Stimulated activated CD8-positive, alpha-beta memory T cell treated with anti-CD3 and anti-CD28 coated beads, Interleukin-12 subunit alpha, Interleukin-12 subunit beta, amount 100 ng/mL, for 24 hours (primary cell): ENCODE data around the gene RBBP9.
"Not testable (repeated sequence)": the region's sequence is repeated elsewhere in the genome, so short reads cannot be mapped to it uniquely, and the experiment has no call there.

ENCODE experiments used
- DNase-seq: peaks from one replicate; pipeline ENCODE4 v3.0.0-alpha.2; 2020; ENCODE audit errors: extremely low read depth

Gene RBBP9

DNA sequence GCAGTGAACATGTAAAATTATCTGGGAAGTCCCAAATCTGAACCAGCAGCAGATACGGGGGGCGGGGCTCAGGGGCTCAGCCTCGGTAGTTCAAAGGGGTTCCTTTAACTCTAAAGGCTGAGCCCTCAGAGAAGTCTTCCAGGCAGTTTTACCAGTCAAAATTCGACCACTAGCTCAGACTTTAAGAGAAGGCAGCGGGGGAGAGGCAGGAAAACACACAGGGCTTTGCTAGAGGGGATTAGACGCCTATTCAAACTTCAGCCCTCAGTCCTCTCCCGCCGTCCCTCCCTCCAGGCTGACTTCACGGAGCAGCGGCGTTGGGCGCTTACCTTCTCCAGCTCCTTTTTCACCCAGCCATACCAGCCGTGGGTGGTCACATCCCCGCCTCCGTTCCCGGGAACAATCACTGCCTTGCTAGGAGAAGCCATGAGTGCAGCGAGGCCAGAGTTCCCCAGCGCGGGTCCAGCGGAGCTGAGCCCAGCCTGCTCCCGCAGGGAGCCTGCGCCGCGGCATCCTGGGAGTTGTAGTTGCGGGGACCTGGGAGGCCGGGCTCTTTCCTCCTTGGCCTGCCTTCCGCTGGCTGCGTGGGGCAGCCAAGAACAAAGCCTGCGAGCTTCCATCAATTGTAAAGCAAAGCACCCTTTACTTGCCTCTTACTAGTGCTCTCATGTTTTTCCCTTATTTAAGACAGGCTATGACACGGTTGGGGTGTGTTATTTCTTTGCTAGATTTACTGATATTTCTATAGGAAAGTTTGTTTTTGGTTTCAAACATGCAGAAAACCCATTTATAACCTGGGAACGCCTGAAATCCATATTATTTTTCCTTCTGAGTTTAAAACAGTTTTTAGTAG, at the start of gene RBBP9:
Gene RBBP9, minus strand, starts transcription at position 486 of the 853 bp plus-strand sequence. Its CDS starts 58 bp downstream, at position 428.
- peak; percentile 47 for DNase-seq

DNA sequence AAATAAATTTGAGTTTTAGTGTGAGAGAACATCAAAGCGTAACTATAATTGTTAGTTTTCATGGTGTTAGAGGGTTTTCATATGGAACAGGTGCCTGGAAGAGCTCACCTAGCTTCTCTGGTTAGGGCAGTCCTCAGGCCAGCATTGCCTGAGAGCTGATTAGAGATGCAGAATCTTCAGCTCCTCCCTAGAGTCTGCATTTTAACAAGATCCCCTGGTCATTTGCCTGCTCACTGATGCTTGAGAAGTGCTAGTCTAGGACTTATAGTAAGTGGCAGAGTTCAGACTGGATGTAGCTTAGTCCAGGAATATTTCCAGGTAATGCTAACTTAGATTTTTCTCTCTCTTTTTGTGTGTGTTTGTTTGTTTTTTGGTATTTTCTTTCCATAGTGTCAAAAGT, 48.5 kb upstream of the RBBP9 start:
- no peak for DNase-seq

DNA sequence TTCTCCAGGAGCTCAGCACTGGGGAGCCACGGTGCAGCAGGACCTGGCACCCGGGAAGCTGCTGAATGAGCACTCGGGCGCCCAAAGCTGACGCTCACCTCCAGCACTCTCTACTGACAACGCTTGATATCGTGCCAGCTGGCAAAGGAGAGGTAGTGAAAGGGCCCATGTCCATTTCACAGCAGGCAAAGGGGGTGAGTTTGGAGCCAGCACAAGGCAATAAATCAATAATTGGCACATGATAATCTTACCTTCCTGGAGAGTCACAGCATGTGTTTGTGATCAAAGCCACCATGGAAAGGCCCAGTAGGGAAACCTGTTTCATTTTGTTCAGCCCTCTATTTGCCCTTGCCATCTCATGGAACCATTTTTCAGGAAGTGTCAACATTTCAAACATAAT, 46.9 kb upstream of the RBBP9 start:
- no peak for DNase-seq

DNA sequence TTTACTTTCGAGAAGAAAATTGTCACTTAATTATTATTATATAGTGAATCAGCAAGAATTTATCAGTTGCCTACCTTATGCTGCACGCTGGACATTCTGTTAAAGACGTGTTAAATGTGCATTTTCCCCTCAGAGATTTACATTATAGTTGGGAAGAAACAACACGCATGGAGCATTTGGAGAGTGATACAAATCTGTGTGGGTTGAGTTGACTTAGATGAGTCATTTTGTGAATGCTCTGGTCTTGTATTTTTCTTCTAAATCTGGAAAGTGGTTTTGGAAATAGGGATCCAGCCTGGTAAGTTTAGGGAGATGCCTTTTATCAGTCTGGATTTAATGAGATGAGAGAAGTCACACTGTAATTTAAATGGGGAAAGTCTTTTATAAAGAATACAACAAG, 46.2 kb upstream of the RBBP9 start:
- no peak for DNase-seq

DNA sequence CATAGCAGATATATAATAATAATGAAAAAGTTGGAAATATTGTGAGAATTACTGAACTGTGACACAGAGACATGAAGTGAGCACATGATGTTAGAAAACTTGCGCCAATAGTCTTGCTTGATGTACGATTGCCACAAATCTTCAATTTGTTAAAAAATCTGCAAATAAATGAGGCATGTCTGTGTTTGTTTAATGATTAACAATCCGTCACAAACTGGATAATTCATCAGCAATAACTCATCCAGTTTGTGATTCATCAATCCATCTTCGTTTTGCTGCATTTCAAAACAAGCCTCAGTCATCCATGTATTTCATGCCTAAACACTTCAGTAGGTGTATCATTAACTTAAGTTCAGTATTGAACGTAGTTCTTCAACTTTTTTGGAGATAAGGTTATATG, 44.7 kb upstream of the RBBP9 start:
- DNase-seq = no peak

DNA sequence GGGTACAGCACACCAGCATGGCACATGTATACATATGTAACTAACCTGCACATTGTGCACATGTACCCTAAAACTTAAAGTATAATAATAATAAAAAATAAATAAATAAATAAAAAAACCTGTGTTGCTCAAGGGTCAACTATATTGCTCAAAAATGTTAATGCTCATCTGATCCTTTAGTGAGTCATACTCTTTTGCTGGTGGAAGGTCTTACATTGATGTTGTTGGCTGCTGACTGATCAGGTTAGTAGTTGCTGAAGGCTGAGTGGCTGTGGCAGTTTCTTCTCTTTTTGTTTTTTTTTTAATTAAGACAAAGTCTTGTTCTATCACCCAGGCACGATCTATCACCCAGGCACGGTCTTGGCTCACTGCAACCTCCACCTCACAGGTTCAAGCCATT, 40.6 kb upstream of the RBBP9 start:
- no peak for DNase-seq

DNA sequence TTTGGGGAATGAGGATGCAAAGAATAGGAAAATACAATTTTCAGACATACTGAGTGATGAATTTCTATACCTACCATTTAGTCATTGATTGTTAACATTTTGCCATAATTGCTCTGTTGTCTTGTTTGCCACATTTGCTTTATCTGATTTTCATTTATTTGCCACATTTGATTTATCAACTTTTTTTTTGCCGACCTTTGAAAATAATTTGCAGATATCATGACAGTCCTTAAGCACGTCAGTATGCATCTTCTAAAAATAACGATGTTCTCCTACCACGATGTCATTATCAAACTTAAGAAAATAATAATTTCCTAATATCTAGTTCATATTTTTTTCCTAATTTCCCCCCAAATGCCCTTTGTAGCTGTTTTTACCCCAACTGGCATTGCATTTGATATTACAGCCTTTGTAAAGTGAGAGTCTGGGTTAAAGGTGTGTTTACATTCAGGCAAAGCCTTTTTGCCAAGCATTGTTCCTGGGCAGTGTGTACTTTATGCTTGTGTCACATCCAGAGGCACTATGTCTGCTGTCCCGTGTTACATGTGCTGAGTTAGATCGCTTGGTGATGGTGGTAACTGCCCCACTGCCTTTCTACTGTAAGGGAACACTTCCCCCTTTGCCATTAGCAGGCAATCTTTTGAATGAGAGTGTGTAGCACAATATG, 37.1 kb upstream of the RBBP9 start:
- DNase-seq = no peak

DNA sequence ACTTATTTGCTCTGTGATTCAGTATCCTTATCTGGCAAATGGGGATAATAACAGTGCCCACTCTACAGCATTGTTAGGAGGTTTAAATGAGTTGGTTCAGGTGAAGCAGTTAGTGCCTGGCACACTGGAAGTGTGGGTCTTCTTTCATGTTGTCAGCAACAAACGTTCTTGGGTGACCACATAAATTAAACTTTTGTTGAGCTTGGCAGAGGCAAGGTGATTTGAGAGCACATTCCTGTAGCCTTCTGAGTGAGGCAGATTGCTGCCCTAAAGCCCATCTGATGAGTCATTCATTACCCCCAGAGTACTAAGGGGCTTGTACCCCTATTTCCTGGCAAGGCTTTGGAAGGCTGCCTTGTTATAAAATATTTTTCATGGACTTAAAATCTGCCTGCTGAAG, 36.5 kb upstream of the RBBP9 start:
- no peak for DNase-seq

DNA sequence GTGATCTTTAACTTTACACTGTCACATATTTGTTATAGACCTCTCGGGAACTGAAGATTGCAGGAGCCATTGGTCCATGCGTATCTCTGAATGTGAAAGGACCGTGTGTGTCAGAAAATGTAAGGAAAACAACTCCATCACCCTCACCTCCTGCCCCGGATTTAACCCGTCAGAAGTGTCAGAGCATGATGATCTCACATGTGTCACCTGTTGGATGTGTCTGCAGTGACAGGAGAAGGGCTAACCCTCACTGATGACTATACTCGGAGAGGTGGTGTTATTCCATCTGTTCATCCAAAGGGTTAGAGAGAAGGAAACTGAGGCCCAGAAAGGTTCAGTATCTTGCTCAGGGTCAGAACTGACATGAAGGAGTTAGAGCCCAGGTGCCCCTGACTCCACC, 35.6 kb upstream of the RBBP9 start:
- DNase-seq = no peak

DNA sequence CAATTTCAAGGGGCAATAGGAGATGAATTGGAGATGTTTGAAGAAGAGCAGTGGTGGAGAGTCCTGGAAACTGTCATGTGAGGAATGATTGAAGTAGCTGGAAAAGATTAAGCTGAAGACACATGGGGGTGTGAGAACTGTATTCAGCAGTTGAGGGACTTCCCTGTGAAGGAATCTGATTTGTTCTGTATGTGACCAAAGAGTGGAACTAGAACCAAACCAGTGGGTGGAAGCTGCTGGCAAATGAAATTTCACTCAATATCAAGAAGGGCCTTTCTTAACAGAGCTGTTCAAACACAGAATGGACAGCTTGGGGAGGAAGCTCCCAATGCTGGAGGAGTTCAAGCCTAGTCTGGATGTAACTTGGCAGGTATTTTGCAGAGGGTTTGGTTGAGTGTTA, 32.0 kb upstream of the RBBP9 start:
- no peak for DNase-seq

DNA sequence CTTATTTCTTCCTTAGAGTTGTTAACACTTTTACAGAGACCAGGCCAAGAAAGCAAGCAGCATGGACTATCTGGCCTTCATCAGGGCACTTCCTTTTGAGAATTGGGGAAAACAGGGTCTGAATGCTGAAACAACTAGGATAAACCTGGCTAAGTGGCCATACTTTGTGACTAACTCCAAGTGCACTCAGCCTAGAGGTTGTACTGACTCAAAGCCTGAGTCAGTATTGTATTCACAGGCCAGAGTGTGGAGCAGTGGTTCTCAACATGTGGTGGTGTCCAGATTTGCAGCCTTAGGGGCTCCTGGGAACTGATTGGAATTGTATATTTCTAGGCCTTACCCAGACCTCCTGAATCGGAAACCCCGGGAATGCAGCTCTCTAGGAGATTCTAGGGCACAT, 30.8 kb upstream of the RBBP9 start:
- DNase-seq = no peak

DNA sequence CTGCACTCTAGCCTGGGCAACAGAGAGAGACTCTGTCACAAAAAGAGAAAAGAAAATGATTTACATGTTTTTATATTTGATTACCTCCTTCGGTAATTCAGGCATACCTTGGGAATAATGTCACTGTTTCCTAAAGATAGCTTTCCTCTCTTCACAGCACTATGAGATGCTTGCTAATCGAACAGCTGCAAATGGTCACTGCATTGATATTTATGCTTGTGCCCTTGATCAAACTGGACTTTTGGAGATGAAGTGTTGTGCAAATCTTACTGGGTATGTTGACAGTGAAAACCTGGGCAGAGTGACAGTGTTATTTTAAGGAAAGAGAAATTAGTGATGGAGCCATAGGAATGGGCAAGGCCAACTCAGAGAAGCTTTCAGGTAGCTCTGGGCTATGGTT, 30.3 kb upstream of the RBBP9 start:
- no peak for DNase-seq

DNA sequence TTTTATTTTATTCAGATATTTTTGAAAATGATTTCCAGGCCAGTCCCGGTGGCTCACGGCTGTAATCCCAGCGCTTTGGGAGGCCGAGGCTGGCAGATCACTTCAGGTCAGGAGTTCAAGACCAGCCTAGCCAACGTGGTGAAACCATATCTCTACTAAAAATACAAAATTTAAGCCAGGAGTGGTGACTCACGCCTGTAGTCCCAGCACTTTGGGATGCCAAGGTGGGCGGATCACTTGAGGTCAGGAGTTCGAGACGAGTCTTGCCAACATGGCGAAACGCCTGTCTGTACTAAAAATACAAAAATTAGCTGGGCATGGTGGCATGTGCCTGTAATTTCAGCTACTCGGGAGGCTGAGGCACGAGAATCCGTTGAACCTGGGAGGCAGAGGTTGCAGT, 29.7 kb upstream of the RBBP9 start:
- DNase-seq = not testable (repeated sequence)

DNA sequence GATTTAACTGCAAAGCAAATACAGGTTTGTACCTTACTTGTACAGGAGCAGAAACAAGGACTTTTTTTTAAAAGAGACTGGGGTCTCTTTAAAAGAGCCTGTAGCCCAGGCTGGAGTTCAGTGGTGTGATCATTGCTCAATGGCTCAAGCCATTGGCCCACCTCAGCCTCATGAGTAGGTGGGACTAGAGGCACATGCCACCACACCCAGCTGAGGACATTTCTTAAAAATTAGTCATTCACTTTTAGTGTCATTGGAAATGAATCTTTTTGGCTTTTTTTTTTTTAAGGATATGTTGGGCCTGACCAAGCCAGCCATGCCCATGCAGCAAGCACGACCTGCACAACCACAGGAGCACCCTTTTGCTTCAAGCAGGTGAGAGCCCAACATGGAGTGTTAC, 27.6 kb upstream of the RBBP9 start:
- no peak for DNase-seq

DNA sequence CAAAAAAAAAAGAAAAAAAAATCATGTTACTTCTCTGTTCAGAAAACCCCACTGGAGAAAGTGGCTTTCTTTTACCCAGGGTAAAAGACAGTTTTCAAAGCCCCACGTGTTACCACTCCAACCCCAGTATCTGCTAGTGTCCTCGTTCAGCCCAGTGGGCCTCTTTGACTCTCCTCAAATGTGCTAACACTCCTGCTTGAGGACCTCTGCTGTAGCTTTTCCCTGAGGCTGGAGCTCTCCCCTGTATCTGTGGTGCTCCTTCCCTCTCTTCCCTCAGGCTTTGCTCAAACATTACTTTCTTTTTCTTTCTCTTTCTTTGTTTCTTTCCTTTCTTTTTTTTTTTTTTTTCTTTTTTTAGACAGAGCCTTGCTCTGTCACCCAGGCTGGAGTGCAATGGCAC, 26.0 kb upstream of the RBBP9 start:
- no peak for DNase-seq

DNA sequence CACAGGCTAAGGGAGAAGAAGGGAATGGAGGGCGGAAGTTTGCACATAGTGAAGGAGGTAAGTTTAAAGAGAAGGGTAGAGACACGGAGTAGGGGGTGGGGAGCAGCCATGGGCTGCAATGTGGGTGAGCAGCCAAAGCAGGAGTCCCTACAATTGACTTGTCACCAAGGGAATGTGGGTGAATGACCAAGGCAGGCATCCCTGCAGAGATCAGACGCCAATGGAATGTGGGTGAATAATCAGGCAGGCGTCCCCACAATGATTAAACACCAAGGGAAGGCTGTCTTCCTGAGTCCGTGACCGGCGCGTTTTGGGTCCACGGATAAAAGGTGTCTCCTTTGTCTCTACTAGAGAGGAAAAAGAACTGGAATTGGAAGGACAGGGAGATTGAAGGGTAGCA, 25.0 kb upstream of the RBBP9 start:
- DNase-seq = not testable (repeated sequence)

DNA sequence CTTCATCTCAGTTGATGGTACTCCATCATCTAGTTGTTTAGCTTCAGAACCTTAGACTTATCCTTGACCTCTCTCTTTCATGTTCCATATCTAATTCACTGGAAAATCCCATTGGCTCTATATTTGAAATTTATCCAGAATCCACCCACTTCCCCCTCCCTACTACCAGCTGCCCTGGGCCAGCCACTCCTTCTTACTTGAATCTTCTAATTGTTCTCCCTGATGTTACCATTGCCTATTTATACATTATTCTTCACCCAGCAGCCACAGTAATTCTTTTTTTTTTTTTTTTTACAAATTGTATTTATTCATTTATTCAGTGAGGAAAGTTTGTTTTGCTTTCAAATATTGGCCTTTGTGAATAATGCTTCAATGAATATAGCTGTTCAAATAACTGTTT, 18.9 kb upstream of the RBBP9 start:
- no peak for DNase-seq

DNA sequence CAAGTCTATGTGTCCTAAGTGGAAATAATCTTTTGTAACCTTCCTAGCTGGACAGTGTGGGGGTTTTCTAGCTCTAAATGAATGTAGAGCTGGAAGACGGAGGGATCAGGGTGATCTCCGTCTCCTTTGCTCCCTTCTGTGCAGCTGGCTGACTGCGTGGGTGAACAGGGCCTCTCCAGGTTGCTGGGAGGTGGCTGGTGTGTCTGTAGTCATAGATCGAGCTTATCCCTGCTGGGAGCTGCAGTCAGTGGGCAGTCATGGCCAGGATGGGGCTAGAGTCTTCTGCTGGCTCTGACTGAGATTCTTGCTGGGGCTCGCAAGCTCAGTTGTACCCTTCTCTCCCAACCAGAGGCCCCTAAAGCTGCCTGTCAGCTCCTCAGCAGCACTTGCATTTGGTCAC, 17.1 kb upstream of the RBBP9 start:
- DNase-seq = no peak

DNA sequence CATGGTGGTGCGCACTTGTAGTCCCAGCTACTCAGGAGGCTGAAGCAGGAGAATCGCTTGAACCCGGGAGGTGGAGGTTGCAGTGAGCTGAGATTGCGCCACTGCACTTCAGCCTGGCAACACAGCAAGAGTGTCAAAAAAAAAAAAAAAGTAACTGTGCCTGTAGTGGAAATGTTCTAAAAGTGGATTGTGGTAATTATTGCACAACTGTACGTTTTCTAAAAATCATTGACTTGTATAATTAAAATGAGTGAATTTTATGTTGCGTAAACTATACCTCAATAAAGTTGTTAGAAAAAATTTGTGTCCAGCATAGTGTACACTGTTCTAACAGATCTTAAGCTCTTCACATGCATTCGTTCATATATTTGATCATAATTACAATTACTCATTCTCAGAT, 16.2 kb upstream of the RBBP9 start:
- no peak for DNase-seq

DNA sequence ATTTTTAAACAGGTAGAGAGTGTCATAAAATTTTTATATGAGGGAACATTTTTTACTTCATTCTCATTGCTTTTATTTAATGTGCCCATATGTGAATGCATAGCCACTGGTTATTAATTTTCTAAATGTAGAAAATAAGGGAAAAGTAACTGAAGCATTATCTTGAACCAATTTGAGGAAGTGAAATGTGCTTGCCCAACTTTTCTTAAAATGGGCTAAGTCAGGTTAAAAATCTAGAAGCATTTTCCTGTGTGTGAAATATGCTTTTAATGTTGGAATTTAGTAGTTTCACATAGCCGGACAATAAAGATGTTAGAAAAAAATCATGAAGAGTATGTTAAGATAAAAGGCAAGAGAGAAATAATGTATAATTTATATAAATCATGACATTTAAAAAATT, 14.5 kb upstream of the RBBP9 start:
- no peak for DNase-seq

DNA sequence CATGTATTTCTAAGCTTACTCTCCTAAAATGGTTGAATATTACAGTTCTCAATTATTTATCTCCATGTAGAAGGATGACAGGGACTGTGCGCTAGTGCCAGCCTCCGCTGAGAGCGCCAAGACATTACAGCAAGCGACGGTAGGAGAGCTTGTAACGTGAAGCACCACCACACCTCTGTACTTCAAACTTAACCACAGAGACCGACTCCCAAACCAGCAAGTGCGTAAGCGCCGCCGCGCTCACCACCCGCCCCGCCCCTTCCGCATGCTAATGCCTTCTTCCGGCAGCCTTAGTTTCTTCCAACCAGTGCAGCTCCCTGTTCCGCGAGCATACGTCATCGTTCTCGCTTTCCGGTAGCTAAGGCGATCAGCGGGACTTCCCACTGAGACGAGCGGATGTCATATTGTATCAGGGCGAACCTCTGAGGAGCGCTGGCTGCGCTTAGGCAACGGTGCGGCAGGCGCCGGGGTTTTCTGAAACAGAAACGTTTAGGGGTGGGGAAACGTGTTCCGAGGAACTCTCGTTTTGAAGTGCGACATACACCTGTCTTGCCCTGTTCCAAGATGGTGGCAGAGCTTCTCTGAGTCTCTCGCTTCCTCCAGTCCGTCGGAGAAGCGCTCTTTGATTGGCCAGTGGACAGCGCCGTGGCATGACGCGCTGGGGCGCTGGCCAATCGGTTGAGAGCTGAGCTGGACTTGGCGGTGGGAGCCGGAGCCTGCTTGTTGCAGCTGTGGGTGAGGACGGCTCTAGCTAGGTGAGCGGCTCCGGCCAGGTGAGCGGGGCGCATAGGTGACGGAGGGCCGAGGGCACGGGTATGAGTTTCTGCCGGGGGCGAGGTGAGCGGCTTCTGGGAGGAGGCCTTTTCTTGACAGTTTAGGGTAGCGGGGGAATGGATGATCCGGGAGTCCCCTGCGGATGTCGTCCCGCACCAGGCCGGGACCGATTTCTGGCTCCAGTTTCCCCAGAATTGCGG, 10.5 kb upstream of the RBBP9 start, which contains the start of gene SEC23B:
Gene SEC23B, plus strand, starts transcription at position 723 of the 974 bp plus-strand sequence. CDS start 2,896 bp downstream, outside the sequence.
- DNase-seq = peak; percentile 96

DNA sequence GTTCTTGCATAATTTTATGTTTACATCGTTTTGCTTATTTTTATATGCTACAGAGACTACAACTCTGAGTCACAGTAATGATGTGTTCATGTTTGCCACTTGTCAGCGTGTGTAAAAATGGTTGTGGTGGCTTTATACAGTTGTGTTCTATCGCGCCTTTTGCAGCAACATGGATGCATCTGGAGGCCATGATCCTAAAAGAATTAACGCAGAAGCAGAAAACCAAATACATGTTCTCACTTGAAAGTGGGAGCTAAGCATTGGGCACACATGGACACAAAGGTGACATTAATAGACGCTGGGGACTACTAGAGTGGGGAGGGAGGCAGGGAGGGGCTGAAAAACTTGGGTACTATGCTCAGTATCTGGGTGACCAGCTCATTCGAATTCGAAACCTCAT, 9.7 kb upstream of the RBBP9 start:
- no peak for DNase-seq
